SK-N-SH treated with all-trans-retinoic acid at 6 μM for 48 hours (cell line): Measurements from ENCODE around the gene THOC1.

Experiments
- ATAC-seq: fragments of 200-7000 bp; cut with Tn5 transposase; 3 replicates; pipeline ENCODE4 v1.9.1; 2020; ENCODE audit warnings: mild to moderate bottlenecking, moderate library complexity
- ARNTL ChIP-seq: fragments of 450-650 bp; formaldehyde crosslinking; IDR thresholded peaks from 2 replicates; pipeline ENCODE4 v1.5.0; 2020; ENCODE audit warnings: low read depth, mild to moderate bottlenecking, moderate library complexity, borderline replicate concordance
- BACH2 ChIP-seq: fragments of 250-450 bp; sonication (Bioruptor Pico); IDR thresholded peaks from 2 replicates; pipeline ENCODE4 v1.9.0; 2021; ENCODE audit warnings: mild to moderate bottlenecking, borderline replicate concordance
- CSDC2 ChIP-seq: fragments of 250-450 bp; sonication (Bioruptor Pico); IDR thresholded peaks from 2 replicates; pipeline ENCODE4 v1.5.0; 2020; ENCODE audit warnings: mild to moderate bottlenecking, moderate library complexity
- ESRRG ChIP-seq: fragments of 250-450 bp; sonication (Bioruptor Pico); IDR thresholded peaks from 2 replicates; pipeline ENCODE4 v1.6.1; 2021; ENCODE audit warnings: mild to moderate bottlenecking
- ISL1 ChIP-seq: fragments of 250-450 bp; sonication (Bioruptor Pico); IDR thresholded peaks from 2 replicates; pipeline ENCODE4 v2.1.2; 2022; ENCODE audit warnings: mild to moderate bottlenecking, moderate library complexity
- OSR1 ChIP-seq: fragments of 250-450 bp; sonication (Bioruptor Pico); IDR thresholded peaks from 2 replicates; pipeline ENCODE4 v1.8.0; 2022; ENCODE audit warnings: moderate library complexity, mild to moderate bottlenecking, inconsistent platforms
- PPARA ChIP-seq: fragments of 250-450 bp; sonication (Bioruptor Pico); IDR thresholded peaks from 2 replicates; pipeline ENCODE4 v1.5.0; 2020; ENCODE audit warnings: mild to moderate bottlenecking, borderline replicate concordance
- RARB ChIP-seq: fragments of 250-450 bp; sonication (Bioruptor Pico); IDR thresholded peaks from 2 replicates; pipeline ENCODE4 v1.8.0; 2021; ENCODE audit warnings: mild to moderate bottlenecking, moderate library complexity
- SNAI2 ChIP-seq: fragments of 250-450 bp; sonication (Bioruptor Pico); IDR thresholded peaks from 2 replicates; pipeline ENCODE4 v1.5.0; 2020; ENCODE audit warnings: mild to moderate bottlenecking, moderate library complexity
- TCF4 ChIP-seq: fragments of 250-450 bp; sonication (Bioruptor Pico); IDR thresholded peaks from 2 replicates; pipeline ENCODE4 v1.8.0; 2021; ENCODE audit warnings: mild to moderate bottlenecking, moderate library complexity, borderline replicate concordance
- TOX ChIP-seq: fragments of 250-450 bp; sonication (Bioruptor Pico); IDR thresholded peaks from 2 replicates; pipeline ENCODE4 v1.8.0; 2021; ENCODE audit warnings: mild to moderate bottlenecking, moderate library complexity, borderline replicate concordance
- ZC3H10 ChIP-seq: fragments of 250-450 bp; sonication (Bioruptor Pico); IDR thresholded peaks from 2 replicates; pipeline ENCODE4 v1.5.1; 2021; ENCODE audit warnings: mild to moderate bottlenecking, moderate library complexity
- ZFP3 ChIP-seq: fragments of 250-450 bp; sonication (Bioruptor Pico); IDR thresholded peaks from 2 replicates; pipeline ENCODE4 v1.5.0; 2020; ENCODE audit warnings: mild to moderate bottlenecking, moderate library complexity
- ZNF565 ChIP-seq: fragments of 450-650 bp; formaldehyde crosslinking; conservative IDR thresholded peaks from 2 replicates; pipeline ENCODE4 v1.5.0; 2020; ENCODE audit warnings: low read depth, mild to moderate bottlenecking, moderate library complexity
- ZNF70 ChIP-seq: fragments of 450-650 bp; formaldehyde crosslinking; IDR thresholded peaks from 2 replicates; pipeline ENCODE4 v1.5.0; 2020; ENCODE audit warnings: mild to moderate bottlenecking, moderate library complexity
- ZNF8 ChIP-seq: fragments of 450-650 bp; formaldehyde crosslinking; IDR thresholded peaks from 2 replicates; pipeline ENCODE4 v1.5.0; 2020; ENCODE audit warnings: mild to moderate bottlenecking, moderate library complexity
- TF ChIP-seq, protein P1 (sequence below): fragments of 250-450 bp; sonication (Bioruptor Pico); IDR thresholded peaks from 2 replicates; pipeline ENCODE4 v1.5.1; 2021; ENCODE audit warnings: mild to moderate bottlenecking, moderate library complexity
- TF ChIP-seq, protein P2 (sequence below): fragments of 250-450 bp; sonication (Bioruptor Pico); IDR thresholded peaks from 2 replicates; pipeline ENCODE4 v1.5.1; 2020; ENCODE audit warnings: low read depth, mild to moderate bottlenecking, moderate library complexity
- TF ChIP-seq, protein P3 (sequence below): fragments of 250-450 bp; sonication (Bioruptor Pico); IDR thresholded peaks from 2 replicates; pipeline ENCODE4 v1.8.0; 2021; ENCODE audit warnings: low read depth, mild to moderate bottlenecking, moderate library complexity, borderline replicate concordance
- TF ChIP-seq, protein P4 (sequence below): fragments of 250-450 bp; sonication (Bioruptor Pico); IDR thresholded peaks from 2 replicates; pipeline ENCODE4 v1.5.0; 2020; ENCODE audit warnings: mild to moderate bottlenecking, moderate library complexity
- TF ChIP-seq, protein P5 (sequence below): fragments of 250-450 bp; sonication (Bioruptor Pico); IDR thresholded peaks from 2 replicates; pipeline ENCODE4 v1.8.0; 2020; ENCODE audit warnings: mild to moderate bottlenecking, moderate library complexity, borderline replicate concordance

The THOC1 gene

DNA sequence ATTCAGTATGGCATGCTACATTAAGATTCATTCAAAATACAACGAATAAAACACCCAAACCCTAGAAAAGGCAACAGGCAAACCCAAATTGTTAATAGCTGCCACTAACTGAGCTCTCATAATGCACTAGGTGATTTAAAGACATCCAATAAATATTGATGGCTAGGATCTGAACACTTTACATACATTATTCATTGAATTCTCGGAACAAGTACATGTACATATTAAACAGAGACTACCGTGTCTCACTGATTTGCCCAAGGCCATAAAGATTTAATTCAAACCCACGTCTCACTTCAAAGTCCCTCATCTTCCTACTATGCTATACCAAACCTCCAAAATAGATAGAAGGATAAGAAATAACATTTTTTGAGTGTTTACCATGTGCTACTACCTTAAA lies 42.1 kb downstream of the THOC1 start:
- ATAC-seq, result no peak
- TF ChIP-seq PPARA (CRISPR knock-in tag), result no peak
- TF ChIP-seq CSDC2, result no peak
- TF ChIP-seq, protein P1, sequence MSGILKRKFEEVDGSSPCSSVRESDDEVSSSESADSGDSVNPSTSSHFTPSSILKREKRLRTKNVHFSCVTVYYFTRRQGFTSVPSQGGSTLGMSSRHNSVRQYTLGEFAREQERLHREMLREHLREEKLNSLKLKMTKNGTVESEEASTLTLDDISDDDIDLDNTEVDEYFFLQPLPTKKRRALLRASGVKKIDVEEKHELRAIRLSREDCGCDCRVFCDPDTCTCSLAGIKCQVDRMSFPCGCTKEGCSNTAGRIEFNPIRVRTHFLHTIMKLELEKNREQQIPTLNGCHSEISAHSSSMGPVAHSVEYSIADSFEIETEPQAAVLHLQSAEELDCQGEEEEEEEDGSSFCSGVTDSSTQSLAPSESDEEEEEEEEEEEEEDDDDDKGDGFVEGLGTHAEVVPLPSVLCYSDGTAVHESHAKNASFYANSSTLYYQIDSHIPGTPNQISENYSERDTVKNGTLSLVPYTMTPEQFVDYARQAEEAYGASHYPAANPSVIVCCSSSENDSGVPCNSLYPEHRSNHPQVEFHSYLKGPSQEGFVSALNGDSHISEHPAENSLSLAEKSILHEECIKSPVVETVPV (CRISPR knock-in tag), result no peak
- no peak for TF ChIP-seq ISL1 (CRISPR knock-in tag)
- TF ChIP-seq ZFP3, result no peak
- TF ChIP-seq SNAI2 (CRISPR knock-in tag), result no peak
- TF ChIP-seq BACH2, result no peak
- TF ChIP-seq, protein P2, sequence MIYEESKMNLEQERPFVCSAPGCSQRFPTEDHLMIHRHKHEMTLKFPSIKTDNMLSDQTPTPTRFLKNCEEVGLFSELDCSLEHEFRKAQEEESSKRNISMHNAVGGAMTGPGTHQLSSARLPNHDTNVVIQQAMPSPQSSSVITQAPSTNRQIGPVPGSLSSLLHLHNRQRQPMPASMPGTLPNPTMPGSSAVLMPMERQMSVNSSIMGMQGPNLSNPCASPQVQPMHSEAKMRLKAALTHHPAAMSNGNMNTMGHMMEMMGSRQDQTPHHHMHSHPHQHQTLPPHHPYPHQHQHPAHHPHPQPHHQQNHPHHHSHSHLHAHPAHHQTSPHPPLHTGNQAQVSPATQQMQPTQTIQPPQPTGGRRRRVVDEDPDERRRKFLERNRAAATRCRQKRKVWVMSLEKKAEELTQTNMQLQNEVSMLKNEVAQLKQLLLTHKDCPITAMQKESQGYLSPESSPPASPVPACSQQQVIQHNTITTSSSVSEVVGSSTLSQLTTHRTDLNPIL (CRISPR knock-in tag), result no peak
- no peak for TF ChIP-seq ZC3H10 (CRISPR knock-in tag)
- no peak for TF ChIP-seq ZNF565
- no peak for TF ChIP-seq RARB (CRISPR knock-in tag)
- no peak for TF ChIP-seq ZNF70 (CRISPR knock-in tag)
- TF ChIP-seq, protein P3, sequence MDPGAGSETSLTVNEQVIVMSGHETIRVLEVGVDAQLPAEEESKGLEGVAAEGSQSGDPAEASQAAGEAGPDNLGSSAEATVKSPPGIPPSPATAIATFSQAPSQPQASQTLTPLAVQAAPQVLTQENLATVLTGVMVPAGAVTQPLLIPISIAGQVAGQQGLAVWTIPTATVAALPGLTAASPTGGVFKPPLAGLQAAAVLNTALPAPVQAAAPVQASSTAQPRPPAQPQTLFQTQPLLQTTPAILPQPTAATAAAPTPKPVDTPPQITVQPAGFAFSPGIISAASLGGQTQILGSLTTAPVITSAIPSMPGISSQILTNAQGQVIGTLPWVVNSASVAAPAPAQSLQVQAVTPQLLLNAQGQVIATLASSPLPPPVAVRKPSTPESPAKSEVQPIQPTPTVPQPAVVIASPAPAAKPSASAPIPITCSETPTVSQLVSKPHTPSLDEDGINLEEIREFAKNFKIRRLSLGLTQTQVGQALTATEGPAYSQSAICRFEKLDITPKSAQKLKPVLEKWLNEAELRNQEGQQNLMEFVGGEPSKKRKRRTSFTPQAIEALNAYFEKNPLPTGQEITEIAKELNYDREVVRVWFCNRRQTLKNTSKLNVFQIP (CRISPR knock-in tag), result no peak
- no peak for TF ChIP-seq OSR1 (CRISPR knock-in tag)
- no peak for TF ChIP-seq ESRRG (CRISPR knock-in tag)
- TF ChIP-seq TCF4, result no peak
- TF ChIP-seq, protein P4, sequence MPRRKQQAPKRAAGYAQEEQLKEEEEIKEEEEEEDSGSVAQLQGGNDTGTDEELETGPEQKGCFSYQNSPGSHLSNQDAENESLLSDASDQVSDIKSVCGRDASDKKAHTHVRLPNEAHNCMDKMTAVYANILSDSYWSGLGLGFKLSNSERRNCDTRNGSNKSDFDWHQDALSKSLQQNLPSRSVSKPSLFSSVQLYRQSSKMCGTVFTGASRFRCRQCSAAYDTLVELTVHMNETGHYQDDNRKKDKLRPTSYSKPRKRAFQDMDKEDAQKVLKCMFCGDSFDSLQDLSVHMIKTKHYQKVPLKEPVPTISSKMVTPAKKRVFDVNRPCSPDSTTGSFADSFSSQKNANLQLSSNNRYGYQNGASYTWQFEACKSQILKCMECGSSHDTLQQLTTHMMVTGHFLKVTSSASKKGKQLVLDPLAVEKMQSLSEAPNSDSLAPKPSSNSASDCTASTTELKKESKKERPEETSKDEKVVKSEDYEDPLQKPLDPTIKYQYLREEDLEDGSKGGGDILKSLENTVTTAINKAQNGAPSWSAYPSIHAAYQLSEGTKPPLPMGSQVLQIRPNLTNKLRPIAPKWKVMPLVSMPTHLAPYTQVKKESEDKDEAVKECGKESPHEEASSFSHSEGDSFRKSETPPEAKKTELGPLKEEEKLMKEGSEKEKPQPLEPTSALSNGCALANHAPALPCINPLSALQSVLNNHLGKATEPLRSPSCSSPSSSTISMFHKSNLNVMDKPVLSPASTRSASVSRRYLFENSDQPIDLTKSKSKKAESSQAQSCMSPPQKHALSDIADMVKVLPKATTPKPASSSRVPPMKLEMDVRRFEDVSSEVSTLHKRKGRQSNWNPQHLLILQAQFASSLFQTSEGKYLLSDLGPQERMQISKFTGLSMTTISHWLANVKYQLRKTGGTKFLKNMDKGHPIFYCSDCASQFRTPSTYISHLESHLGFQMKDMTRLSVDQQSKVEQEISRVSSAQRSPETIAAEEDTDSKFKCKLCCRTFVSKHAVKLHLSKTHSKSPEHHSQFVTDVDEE, result no peak
- no peak for TF ChIP-seq ARNTL (CRISPR knock-in tag)
- TF ChIP-seq, protein P5, sequence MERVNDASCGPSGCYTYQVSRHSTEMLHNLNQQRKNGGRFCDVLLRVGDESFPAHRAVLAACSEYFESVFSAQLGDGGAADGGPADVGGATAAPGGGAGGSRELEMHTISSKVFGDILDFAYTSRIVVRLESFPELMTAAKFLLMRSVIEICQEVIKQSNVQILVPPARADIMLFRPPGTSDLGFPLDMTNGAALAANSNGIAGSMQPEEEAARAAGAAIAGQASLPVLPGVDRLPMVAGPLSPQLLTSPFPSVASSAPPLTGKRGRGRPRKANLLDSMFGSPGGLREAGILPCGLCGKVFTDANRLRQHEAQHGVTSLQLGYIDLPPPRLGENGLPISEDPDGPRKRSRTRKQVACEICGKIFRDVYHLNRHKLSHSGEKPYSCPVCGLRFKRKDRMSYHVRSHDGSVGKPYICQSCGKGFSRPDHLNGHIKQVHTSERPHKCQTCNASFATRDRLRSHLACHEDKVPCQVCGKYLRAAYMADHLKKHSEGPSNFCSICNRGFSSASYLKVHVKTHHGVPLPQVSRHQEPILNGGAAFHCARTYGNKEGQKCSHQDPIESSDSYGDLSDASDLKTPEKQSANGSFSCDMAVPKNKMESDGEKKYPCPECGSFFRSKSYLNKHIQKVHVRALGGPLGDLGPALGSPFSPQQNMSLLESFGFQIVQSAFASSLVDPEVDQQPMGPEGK, result no peak

DNA sequence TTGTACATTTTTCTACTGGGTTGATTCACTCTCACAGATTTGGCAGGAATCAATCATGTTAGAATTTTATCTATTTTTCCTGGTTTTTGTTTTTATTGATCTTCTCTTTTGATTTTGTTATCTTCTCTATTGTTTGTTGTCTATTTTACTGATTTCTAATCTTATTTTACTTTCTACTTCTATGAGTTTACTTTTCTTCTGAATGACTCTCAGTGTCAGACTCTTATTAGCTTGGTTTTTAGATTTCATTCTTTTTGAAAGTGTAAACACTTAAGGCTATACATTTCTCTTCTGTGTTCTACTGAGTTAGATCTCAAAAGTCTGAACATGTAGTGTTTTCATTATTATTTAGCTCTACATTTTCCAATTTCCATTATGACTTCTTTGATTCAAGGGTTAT lies 47.1 kb downstream of the THOC1 start:
- no peak for ATAC-seq
- TF ChIP-seq, protein P5, result no peak
- no peak for TF ChIP-seq ISL1 (CRISPR knock-in tag)
- TF ChIP-seq ZNF8 (CRISPR knock-in tag), result no peak
- TF ChIP-seq ARNTL (CRISPR knock-in tag), result no peak
- no peak for TF ChIP-seq CSDC2
- TF ChIP-seq, protein P3 (CRISPR knock-in tag), result no peak
- no peak for TF ChIP-seq BACH2
- no peak for TF ChIP-seq ZNF565
- TF ChIP-seq, protein P1 (CRISPR knock-in tag), result no peak
- TF ChIP-seq, protein P4, result no peak
- TF ChIP-seq RARB (CRISPR knock-in tag), result no peak
- no peak for TF ChIP-seq ESRRG (CRISPR knock-in tag)
- TF ChIP-seq PPARA (CRISPR knock-in tag), result no peak
- TF ChIP-seq OSR1 (CRISPR knock-in tag), result no peak
- TF ChIP-seq TOX, result no peak
- TF ChIP-seq SNAI2 (CRISPR knock-in tag), result no peak
